Activated gamma-delta T cell (primary cell): ENCODE data around the gene GH1.
"Not testable (repeated sequence)": the region's sequence is repeated elsewhere in the genome, so short reads cannot be mapped to it uniquely, and the experiment has no call there.

ENCODE experiments used
- DNase-seq: peaks from one replicate; lab custom pipeline; 2025; lab: John Stamatoyannopoulos, UW

GH1 gene

DNA sequence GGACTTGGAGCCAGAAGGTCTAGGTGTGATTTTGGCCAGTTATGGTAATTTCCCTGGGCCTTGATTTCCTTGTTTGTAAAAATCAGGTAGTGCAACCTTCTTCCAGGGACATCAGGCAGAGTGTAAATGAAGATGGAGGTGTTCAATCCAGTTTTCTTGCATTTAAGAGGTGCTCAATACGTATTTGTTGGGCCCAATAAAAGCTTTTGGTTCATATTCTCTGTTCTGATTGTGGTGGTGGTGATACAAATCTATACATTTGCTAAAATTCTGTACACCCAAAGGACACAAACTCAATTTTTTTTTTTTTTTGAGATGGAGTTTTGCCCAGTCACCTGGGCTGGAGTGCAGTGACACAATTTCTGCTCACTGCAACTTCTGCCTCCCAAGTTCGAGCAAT lies 7.5 kb upstream of the GH1 start:
- no peak for DNase-seq

DNA sequence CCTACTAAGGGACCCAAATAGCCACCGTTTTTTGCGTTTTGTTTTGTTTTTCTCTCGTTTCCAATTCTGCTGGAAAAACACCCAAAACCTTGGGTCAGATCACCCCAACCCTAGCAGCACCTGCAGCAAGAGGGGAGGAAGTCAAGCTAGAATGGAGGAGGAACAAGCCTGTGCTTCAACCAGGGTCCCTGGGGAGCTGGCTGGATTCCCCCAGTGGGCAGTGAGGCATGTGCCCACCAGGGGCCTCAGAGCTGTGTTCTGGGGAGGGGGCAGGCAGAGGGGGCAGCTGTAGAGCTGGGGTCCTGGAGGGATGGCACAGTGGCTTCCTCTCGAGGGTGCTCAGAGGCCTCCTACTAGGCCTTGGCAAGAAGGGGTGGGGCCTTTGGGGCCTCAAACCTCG lies 7.0 kb upstream of the GH1 start:
- DNase-seq, result no peak

- not testable (repeated sequence) for DNase-seq
Measured at GRCh38 chr17:63922402-63922801, 3.8 kb upstream of the GH1 start.

DNA sequence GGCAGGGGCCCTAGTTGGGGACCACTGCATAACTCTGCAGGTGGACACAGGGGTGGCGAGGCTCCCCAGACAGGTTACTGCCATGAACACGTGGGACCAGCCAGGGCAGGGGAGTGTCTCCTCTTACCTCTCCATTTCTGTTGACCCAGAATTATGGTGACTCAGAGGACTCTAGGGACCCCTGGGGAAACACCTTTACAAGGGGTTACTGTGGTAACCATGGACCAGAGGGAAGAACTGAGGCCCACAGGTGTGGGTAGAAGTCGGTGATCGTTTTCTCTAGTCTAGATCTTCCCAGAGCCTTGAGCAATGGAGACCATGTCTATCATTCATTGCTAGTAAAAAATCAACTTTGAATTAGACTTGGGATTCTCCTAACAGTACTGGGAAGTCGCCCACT lies 2.1 kb upstream of the GH1 start:
- DNase-seq, result not testable (repeated sequence)

- DNase-seq, result not testable (repeated sequence)
Measured at GRCh38 chr17:63920050-63920449, 1.4 kb upstream of the GH1 start.

GRCh38 chr17:63919311-63919723 lies 678 bp upstream of the GH1 start:
- no peak for DNase-seq

DNA sequence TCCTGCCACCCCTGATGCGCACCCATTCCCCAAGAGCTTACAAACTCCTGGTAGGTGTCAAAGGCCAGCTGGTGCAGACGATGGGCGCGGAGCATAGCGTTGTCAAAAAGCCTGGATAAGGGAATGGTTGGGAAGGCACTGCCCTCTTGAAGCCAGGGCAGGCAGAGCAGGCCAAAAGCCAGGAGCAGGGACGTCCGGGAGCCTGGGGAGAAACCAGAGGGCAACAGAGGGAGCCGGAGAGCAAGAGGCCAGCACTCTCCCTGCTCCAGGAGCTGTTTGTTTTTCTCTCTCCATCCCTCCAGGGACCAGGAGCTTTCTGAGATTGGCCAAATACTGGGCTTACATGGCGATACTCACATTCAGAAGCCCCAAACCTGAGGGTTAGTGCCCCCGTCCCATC lies 334 bp downstream of the GH1 start:
- no peak for DNase-seq

GRCh38 chr17:63917646-63918045 lies 993 bp downstream of the GH1 start:
- no peak for DNase-seq

GRCh38 chr17:63917206-63917605 lies 1.4 kb downstream of the GH1 start:
- not testable (repeated sequence) for DNase-seq

GRCh38 chr17:63916566-63917185 lies 2.0 kb downstream of the GH1 start:
- no peak for DNase-seq

GRCh38 chr17:63915753-63916152 lies 2.9 kb downstream of the GH1 start:
- not testable (repeated sequence) for DNase-seq

GRCh38 chr17:63914471-63914870 lies 4.2 kb downstream of the GH1 start:
- DNase-seq, result no peak

DNA sequence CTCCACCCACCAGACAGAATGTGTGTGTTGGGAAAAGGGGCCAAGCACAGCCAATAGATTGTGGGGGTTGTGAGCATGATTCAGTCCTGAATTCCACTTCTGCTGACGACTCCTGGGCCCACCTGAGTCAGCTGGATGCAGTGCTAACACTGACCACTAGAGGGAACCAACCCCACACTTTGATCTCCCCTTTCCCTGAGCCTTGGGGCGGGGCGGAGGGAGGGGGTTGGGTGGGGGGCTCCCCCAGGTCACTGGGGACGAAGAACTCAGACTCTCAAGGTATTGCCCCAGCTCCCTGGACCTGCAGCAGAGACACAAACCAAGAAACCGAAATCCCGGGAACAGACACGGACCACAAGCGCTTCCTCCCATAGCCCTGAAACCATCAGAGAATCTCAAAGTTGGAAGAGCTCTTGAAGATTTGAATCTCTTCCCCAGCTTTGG lies 7.0 kb downstream of the GH1 start:
- no peak for DNase-seq

- no peak for DNase-seq
Measured at GRCh38 chr17:63911041-63911635, 7.5 kb downstream of the GH1 start, which contains the start of gene CSHL1. Gene CSHL1 (minus strand): TSS chr17:63911258. CDS start chr17:63911196, 62 bp downstream.

DNA sequence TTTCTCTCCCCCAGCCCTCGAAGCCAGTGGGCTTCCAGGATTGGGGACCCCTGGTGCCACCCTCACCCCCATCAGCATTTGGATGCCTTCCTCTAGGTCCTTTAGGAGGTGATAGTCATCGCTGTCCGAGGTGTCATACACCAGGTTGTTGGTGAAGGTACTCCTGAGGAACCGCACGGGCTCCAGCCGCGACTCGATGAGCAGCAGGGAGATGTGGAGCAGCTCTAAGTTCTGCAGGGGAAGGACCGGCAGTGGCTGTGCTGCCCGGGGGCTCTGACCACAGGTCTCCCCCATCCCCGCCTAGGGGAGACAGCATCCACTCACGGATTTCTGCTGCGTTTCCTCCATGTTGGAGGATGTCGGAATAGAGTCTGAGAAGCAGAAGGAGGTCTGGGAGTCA lies 8.5 kb downstream of the GH1 start:
- no peak for DNase-seq

DNA sequence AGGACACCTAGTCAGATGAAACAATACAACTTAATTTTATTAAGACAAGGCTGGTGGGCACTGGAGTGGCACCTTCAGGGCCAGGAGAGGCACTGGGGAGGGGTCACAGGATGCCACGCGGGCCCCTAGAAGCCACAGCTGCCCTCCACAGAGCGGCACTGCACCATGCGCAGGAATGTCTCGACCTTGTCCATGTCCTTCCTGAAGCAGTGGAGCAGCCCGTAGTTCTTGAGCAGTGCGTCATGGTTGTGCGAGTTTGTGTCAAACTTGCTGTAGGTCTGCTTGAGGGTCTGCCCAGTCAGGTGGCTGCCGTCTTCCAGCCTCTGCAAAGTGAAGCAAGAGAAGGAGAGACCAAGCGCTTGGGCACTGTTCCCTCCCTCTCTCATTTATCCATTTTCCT lies 9.1 kb downstream of the GH1 start:
- not testable (repeated sequence) for DNase-seq

DNA sequence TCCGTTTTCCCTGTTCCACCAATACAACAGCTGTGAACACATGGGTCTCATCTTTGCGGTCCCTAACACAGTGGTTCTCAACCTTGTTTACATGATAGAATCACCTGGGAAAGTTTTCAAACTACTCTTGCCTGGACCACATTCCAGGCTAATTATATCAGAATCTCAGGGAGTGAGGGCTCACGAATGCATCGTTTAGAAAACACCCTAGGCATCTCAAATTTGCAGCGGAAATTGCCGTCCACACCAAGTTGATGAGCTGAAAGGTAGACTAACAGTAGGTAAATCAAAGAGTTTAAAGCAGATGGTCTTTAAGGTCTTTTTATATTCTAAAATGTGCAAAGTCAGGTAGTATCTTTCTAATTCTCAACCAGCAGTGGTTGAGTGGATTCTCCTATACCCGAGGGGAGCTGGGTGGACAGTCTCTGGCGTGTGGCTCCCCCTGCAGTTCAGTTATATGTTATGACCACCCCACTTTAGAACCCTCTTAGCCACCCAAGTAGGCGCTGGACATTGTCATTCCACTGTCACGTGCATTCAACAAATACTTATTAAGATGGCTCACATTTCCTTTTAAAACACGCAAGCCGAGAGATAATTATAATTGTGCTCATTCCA lies 11.4 kb downstream of the GH1 start:
- not testable (repeated sequence) for DNase-seq

DNA sequence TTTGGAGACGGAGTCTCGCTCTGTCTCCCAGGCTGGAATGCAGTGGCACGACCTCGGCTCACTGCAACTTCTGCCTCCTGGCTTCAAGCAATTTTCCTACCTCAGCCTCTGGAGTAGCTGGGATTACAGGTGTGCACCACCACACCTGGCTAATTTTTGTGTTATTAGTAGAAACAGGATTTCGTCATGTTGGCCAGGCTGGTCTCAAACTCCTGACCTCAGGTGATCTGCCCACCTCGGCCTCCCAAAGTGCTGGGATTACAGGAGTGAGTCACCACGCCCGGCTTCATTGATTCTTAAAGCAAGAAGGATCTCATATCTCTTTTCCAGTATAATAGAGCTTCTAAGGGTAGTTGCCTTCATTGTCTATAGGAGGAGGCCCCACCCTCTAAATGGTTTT lies 13.8 kb downstream of the GH1 start:
- not testable (repeated sequence) for DNase-seq

GRCh38 chr17:63903787-63904201 lies 14.8 kb downstream of the GH1 start:
- not testable (repeated sequence) for DNase-seq

DNA sequence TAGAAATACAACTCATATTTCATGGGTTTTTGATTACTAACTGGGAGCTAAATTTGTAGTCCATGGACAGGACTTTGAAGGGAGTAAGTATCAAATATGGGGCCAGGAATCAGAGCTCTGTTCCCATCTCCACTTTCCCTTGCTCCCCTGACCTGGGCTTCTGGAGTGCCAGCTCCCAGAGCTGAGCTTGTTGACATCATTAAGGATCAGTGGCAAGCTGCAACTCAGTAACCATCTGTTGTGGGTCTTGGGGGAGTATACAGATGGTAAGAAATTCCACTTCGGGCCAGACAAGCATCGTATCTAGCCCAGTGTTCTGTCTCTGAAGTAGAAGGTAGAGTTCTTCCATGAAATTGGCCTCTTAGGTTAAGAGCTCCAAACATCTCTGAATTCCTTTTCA lies 16.7 kb downstream of the GH1 start:
- DNase-seq, result not testable (repeated sequence)

GRCh38 chr17:63898899-63899798 lies 19.5 kb downstream of the GH1 start:
- not testable (repeated sequence) for DNase-seq
